GM21528 (cell line): ENCODE data around the gene NFS1.
"Not testable (repeated sequence)": the region's sequence is repeated elsewhere in the genome, so short reads cannot be mapped to it uniquely, and the experiment has no call there.

Experiments used
- ATAC-seq: cut with Tn5 transposase; IDR thresholded peaks from one replicate; pipeline ENCODE4 v1.9.1; 2021; ENCODE audit warnings: mild to moderate bottlenecking, moderate library complexity; ENCODE audit not compliant: unreplicated experiment, low FRiP score

NFS1 gene

DNA sequence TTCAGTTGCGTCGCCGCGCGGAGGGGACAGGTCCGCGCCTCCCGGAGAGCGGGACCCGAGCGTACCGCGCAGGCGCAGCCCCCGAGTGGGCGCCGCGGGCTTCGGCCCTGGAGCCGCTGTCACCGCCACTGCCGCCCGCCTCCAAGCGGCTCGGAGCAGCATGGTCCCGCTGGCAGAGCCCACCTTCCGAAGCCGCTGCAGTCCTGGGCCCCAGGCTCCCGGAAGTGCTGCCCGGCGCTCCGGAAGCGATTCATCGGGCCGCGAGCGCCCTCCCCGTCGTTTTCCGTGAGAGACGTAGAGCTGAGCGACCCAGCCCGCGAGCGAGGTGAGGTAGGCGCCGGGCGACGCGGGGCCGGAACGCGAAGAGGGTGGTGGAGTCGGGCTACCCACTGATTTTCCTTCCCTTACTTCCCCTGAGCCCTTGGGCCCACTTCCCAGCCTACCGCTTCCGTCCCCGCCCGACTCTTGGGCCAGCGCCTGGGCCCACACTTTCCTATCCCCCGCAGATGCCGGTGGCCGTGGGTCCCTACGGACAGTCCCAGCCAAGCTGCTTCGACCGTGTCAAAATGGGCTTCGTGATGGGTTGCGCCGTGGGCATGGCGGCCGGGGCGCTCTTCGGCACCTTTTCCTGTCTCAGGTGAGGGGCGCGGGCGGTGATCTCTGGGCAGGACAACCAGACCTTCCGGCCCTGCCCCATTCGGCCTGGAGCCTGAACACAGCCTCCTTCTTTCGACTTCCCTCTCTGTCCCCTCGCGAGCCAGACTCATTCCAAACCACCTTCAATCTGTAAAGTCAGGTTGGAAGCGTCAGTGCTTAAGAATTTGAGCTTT, at the start of gene NFS1, which contains the start of gene ROMO1:
TSS of gene NFS1 (minus strand) at position 226 of the 830 bp plus-strand sequence. CDS start at position 162, 64 bp downstream.
TSS of gene ROMO1 (plus strand) at position 279 of the 830 bp plus-strand sequence. CDS start at position 507, 228 bp downstream.
- peak; percentile 79 for ATAC-seq

- ATAC-seq = not testable (repeated sequence)
These were observed 45.3 kb upstream of the NFS1 start for GRCh38 chr20:35744492-35744841.

DNA sequence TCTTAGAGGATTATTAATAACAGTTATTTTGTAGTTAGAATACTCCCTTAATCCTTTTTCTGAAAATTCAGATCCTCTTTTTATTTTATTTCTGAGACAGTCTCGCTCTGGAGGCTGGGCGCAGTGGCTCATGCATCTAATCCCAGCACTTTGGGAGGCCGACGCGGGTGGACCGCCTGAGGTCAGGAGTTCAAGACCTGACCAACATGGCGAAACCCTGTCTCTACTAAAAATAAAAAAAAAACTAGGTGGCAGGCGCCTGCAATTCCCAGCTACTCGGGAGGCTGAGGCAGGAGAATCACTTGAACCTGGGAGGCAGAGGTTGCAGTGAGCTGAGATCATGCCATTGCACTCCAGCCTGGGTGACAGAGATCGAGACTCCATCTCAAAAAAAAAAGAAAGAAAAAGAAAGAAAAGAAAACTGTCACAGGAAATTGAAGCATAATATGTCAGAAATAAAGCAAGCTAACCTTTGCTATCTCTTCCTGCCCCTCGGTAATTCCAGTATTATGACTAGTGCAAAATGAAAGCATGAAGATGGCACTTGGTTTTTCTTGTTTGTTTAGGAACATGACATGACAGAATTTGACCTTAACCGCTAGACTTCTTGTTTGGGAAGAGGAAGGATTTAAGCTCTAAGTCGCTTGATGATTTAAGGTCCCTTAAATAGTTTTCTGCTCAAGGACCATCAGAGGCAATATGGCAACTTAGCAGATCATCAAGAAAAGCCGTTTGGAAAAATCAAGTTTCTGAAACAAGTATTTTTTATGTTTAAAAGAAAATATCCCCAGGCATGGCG, 44.7 kb upstream of the NFS1 start:
- ATAC-seq = no peak

- ATAC-seq = no peak
These were observed 43.8 kb upstream of the NFS1 start for GRCh38 chr20:35742741-35743523.

DNA sequence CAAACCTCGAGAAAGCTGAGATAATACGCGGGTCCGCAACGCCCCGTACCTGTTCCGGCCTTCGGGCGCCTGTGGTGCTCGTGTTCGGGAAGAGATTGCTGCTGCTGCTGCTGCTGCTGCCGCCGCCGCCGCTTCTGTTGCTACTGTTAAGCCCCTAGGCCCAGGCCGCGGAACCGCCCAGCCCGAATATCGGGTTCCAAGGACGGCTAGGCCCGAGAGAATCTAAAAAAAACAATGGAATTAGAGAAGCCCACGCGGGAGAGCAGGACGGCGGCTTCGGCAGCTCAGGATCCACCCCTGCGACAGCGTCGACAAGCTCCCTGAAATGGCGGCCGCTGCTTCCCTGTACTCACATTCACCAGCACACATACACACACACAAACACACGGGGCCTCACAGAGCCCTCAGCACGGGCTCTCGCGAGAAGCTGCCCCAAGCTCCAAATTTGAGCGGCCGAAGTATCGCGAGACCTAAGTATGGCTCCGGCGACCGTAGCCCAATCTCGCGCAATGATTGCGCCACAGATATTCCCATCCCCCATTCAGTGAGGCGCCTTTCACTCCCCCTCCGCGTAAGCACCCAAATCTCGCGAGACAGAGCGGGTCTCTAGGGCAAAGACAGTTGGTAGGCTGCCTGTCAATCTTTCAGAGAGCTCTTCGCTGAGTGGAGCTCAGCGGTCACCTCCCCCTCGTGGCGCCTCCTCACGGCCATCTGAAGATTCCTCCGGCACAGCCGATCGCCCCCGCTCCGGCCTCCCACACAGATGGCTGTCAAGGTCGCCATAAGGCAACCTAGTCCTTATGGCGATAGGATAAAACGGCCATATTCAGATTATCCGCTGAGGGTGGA, 43.0 kb upstream of the NFS1 start, which contains the start of gene RBM39:
TSS of gene RBM39 (minus strand) at position 369 of the 849 bp plus-strand sequence. CDS start 1,386 bp downstream, outside the sequence.
- ATAC-seq = peak; percentile 90

GRCh38 chr20:35739294-35740163, 40.4 kb upstream of the NFS1 start:
- no peak for ATAC-seq

GRCh38 chr20:35738410-35739179, 39.4 kb upstream of the NFS1 start:
- no peak for ATAC-seq

DNA sequence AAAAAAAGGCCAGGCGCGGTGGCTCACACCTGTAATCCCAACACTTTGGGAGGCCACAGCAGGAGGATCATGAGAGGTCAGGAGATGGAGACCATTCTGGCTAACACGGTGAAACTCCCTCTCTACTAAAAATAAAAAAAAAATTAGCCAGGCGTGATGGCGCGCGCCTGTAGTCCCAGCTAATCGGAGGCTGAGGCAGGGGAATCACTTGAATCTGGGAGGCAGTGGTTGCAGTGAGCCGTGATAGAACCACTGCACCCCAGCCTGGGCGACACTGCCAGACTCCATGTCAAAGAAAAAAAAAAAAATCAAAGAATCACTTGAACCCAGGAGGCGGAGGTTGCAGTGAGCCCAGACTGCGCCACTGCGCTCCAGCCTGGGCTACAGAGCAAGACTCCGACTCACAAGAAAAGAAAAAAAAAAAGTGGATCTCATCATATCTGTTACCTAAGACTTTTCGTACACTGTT, 38.7 kb upstream of the NFS1 start:
- no peak for ATAC-seq

- ATAC-seq = no peak
These were observed 36.8 kb upstream of the NFS1 start for GRCh38 chr20:35735826-35736470.

DNA sequence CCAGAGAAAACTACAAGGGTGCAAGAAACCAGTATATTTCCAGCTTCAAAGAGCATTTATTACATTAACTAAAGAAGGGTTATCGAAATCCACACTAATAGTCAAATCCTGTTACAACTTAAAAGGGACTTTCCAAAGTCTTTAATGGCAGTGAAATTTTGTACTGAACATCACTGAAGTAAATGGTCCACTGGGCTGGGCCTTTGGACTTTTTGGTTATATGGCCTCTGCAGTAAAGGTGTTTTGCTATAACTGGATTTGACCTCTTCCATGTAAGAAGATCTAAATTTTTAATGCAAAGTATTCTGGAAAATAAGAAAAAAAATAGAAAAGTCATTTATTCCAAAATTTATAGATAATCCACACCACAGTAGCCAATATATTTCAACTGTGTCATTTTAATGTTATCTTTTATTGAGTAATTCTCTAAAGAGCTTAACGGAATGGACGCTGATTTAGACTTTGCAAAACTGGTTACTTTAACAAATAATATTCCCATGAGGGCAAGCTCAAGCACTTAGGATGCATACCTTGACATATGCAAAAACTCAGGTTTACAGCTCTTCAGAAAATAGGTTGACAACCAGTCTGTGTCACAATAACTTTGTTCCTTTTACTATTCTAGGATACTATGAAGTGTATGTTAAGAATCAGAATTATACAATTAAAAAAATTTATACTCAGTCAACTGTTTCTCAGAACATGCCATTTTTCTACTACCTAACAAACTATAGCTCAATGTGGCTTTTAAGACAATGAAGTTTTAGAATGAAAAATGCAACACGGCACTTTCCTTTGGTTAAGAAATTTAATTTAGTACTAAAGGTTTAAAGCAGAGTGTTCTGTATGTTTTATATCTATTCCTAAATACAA, 35.9 kb upstream of the NFS1 start:
- no peak for ATAC-seq

DNA sequence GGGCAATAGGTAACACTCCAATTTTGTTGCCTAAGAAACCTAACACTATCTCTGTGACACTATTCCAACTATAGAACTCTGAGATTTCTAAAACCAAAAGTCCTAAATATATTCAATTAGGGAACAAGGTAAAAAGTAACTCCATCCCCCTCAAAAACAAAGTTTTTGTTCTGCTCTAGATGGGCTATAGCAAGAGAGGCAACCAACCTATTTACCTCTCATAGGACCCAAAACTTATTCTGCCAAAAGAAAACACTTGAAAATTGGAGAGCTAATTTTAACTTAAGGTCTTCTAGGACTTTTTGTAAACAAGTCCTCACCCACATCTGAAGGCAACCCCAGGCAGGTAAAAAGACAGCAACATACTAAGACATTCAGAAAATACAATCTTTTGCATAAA, 35.2 kb upstream of the NFS1 start:
- ATAC-seq = no peak

- no peak for ATAC-seq
These were observed 33.5 kb upstream of the NFS1 start for GRCh38 chr20:35732644-35732982.

GRCh38 chr20:35731862-35732643, 32.9 kb upstream of the NFS1 start:
- ATAC-seq = no peak

DNA sequence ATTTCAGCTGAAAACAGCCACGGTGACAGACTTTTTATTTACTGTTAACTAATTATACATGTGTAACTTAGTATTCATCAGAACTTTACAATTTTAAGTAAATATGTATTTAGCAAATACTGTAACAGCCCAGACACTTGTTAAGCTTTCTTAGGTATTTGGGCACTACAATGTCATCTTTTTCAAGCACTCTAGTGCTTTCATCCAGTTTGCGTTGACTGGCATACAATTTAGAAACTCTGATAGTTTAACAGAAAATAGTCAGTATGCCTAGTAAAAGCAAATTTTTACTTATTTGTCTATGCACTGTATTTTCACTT, 32.3 kb upstream of the NFS1 start:
- no peak for ATAC-seq

DNA sequence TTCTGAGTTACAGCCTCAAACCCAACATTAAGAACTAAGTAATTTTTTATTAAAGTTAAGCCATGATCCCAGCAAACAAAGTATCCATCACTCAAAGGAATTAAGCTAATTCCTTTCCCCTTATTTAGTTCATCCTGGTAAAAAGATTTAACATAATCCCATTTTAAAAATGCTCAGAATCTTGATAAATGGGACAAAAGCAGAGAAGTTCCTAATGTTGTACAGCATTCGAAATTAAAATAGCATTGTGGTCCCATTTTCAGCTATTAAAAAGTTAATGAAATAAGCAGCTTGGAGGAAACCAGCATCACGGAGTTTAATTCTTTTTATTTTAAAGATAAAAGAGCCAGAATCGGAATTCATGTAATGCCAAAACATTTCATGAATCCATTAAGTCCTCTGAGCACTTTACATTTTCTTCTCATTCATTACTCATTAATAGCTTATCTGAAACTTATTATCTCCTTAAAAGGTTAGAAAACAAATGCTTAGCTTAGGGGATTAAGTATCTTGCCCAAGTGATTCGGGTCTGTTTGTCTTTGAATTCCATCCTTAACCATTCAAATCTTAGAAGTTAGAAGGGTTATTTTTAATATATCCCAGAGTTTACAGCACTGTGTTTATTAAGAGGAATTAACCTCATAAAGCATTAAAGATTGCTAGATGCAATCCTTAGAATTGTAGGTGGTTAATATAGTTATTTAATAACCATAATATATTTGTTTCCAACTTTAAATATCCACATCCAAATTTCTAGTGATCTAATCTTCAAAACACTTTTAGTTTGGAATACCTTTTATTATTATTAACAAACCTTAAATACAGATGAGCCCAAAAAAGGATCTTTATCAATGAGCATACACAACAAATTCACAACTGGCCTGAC, 31.7 kb upstream of the NFS1 start:
- ATAC-seq = no peak
